ENCODE results near the gene MGAT5B. TPM values are rescaled to one million over a fixed set of nuclear protein-coding genes. Genes with fewer than 3 reads are reported as not detected.
"Not testable (repeated sequence)": the region's sequence is repeated elsewhere in the genome, so short reads cannot be mapped to it uniquely, and the experiment has no call there.

MGAT5B gene
- total RNA-seq, 4 donors from 2014 or later, result 0.59 to 3.3 (median 1.5) TPM; not detected in 1

DNA sequence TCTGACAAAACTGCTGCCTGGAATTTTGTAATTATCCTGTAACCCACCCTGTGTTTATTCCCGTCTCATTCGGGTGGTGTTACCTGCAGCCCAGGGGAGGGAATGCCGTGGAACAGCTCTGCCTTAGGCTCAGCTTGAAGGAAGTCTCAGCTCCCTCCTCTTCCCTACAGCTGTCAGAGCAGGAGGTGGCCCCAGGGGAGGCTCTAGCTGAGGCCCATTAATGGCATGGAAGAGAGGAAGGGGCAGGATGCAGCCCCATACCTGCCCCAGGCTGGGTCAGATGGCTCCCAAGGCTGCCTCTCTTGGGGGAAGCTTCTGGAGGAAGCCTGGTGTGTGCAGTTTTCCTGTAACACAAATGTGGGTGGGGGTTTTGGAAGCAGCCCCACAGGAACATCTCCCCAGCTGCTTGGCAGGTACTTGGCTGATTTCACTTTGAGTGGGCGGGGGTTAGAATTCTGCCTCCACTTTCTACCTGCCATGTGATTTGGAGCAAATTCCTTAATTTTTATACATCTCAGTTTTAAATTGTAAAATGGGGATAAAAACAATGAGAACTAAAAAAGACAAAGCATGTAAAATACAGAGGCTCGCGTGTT is 103.9 kb downstream of the MGAT5B start:
- no peaks in the 10 kb centered on the region for H3K9me3 ChIP-seq
- no peak overlapping the region for H3K4me3 ChIP-seq
- no peak for TF ChIP-seq POLR2A (IDR thresholded peaks at IDR 0.05)
- TF ChIP-seq, protein P1, sequence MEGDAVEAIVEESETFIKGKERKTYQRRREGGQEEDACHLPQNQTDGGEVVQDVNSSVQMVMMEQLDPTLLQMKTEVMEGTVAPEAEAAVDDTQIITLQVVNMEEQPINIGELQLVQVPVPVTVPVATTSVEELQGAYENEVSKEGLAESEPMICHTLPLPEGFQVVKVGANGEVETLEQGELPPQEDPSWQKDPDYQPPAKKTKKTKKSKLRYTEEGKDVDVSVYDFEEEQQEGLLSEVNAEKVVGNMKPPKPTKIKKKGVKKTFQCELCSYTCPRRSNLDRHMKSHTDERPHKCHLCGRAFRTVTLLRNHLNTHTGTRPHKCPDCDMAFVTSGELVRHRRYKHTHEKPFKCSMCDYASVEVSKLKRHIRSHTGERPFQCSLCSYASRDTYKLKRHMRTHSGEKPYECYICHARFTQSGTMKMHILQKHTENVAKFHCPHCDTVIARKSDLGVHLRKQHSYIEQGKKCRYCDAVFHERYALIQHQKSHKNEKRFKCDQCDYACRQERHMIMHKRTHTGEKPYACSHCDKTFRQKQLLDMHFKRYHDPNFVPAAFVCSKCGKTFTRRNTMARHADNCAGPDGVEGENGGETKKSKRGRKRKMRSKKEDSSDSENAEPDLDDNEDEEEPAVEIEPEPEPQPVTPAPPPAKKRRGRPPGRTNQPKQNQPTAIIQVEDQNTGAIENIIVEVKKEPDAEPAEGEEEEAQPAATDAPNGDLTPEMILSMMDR (IDR thresholded peaks at IDR 0.05), result no peak
- DNase-seq, result no peak
- no peak overlapping the region for H3K27ac ChIP-seq
- peaks cover 0 to 7% of the 10 kb centered on the region in 2 donors for H3K27me3 ChIP-seq
- intact Hi-C loops (cut with DNase I; ENCODE audit: low total_unique reads), result no loop called here
- H3K4me1 ChIP-seq, result peaks cover 0 to 8% of the 10 kb centered on the region in 2 donors
- no peaks in the 10 kb centered on the region for H3K36me3 ChIP-seq

DNA sequence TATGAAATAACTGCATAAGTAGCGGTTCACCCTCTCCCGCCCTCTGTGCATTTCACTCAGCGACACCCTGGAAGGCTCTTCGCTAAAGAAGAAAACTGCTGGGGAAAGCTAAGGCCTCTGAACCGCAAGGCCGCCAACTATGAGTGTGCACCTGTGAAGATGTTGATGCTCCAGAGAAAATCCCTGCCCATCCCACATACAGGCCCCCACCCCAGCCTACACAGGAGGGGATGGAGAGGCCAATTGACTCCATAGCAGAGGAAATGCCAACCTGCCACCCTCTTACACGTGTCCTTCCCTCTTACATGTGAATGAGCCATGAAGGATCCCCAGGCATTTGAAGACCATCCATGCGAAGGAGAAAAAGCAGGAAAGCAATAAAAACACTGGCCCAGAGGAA is 104.8 kb downstream of the MGAT5B start:
- Histone ChIP-seq H3K27ac (no peak overlapping the region), H3K27me3 (peaks cover 0 to 7% of the 10 kb centered on the region in 2 donors)
- intact Hi-C loops (cut with DNase I; ENCODE audit: low total_unique reads), result no loop called here

DNA sequence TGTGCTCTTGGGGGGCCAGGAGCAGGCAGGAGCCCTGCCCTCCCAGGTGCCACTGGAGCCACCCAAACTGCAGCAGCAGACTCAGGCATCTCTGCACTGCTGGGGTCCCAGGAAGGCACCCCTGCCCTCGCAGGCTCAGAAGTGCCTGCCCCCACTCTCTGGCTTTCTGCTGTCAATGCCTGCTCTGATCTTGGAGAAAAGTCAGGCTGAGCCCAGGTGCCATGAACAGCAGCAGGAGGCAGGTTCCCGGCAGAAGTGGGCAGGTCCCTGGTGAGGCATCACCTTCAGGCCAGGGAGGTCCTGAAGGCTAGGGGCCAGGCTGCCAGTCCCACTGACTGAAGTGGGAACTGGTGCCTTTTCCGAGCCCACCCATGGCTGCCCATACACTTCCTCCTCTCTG is 106.5 kb downstream of the MGAT5B start:
- no peaks in the 10 kb centered on the region for H3K4me1 ChIP-seq
- no peaks in the 10 kb centered on the region for H3K36me3 ChIP-seq
- TF ChIP-seq, protein P1 (IDR thresholded peaks at IDR 0.05), result no peak
- no peaks in the 10 kb centered on the region for H3K9me3 ChIP-seq
- H3K27ac ChIP-seq, result no peak overlapping the region
- intact Hi-C loops (cut with DNase I; ENCODE audit: low total_unique reads), result no loop called here
- no peaks in the 10 kb centered on the region for H3K27me3 ChIP-seq
- no peak overlapping the region for H3K4me3 ChIP-seq
- no peak for DNase-seq

More for the DNA sequence above, 104.8 kb downstream of the MGAT5B start:
- Histone ChIP-seq H3K9me3 (no peaks in the 10 kb centered on the region), H3K4me1 (peaks cover 0 to 8% of the 10 kb centered on the region in 2 donors), H3K4me3 (no peak overlapping the region), H3K36me3 (no peaks in the 10 kb centered on the region)
- no peak for TF ChIP-seq POLR2A (IDR thresholded peaks at IDR 0.05)
- TF ChIP-seq, protein P1 (IDR thresholded peaks at IDR 0.05), result no peak
- DNase-seq, result no peak

DNA sequence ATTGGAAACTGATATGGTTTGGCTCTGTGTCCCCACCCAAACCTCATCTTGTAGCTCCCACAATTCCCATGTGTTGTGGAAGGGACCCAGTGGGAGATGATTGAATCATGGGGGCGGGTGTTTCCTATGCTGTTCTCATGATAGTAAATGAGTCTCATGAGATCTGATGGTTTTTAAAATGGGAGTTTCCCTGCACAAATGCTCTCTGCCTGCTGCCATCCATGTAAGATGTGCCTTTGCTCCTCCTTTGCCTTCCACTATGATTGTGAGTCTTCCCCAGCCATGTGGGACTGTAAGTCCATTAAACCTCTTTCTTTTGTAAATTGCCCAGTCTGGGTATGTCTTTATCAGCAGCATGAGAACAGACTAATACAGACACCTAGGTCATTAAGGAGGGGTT is 109.8 kb downstream of the MGAT5B start:
- H3K27ac ChIP-seq; H3K4me1 ChIP-seq; H3K4me3 ChIP-seq; DNase-seq; H3K27me3 ChIP-seq; H3K36me3 ChIP-seq; intact Hi-C loops (cut with DNase I; ENCODE audit: low total_unique reads); H3K9me3 ChIP-seq: not testable (repeated sequence)

DNA sequence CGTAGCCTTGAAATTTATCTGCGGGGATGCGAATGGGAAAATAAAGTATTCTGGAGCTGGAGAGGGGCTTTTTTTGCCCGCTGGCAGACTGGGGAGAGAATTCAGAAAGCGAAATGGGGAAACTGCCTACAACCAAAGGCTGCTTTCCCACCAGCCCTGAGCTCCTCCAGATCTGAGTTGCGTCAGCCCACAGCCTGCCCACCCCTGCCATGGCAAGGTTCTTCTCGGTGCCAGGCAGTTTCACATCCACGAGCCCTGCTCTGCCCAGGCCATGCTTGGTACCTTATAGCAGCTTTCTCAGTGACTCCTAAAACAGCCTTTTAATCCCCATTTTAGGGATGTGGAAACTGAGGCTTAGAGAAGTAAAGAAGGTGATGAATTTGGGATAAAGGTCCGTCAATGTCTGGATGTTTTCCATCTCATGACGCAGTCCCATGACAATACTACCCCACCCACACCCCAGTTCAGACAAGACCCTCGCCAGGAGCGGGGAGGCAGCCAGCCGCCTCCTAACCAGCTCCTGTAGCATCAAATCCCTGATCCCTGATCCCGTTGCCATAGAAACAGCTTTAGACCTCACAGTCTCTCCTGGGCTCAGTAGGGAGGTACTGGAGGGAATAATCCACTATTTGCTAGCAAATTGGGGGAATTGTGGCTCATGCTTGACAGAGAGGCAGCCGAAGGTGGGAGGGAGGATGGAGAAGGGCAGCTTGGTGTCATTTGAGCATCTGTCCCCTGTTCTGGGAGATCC is 113.5 kb downstream of the MGAT5B start:
- TF ChIP-seq, protein P1 (IDR thresholded peaks at IDR 0.05), result no peak
- no peak for TF ChIP-seq POLR2A (IDR thresholded peaks at IDR 0.05)
- no peaks in the 10 kb centered on the region for H3K4me1 ChIP-seq
- no peak overlapping the region for H3K27ac ChIP-seq
- no peaks in the 10 kb centered on the region for H3K27me3 ChIP-seq
- H3K4me3 ChIP-seq, result no peak overlapping the region
- intact Hi-C loops (cut with DNase I; ENCODE audit: low total_unique reads), result no loop called here
- H3K9me3 ChIP-seq, result no peaks in the 10 kb centered on the region
- DNase-seq, result no peak
- H3K36me3 ChIP-seq, result no peaks in the 10 kb centered on the region
